Colonic mucosa (tissue), 4 donors: ENCODE measurements around the gene MGAT4A. TPM values are rescaled to one million over a fixed set of nuclear protein-coding genes. Genes with fewer than 3 reads are reported as not detected.

Source experiments
- DNase-seq: peaks from one replicate; pipeline ENCODE4 v3.0.0-alpha.2; 2020
- H3K27ac ChIP-seq: fragments of 200-600 bp; one replicate; pipeline ENCODE4 v1.8.0; 2021
- H3K27me3 ChIP-seq: fragments of 200-600 bp; one replicate; pipeline ENCODE4 v1.8.0; 2021
- H3K36me3 ChIP-seq: fragments of 200-600 bp; one replicate; pipeline ENCODE4 v1.8.0; 2021
- H3K4me1 ChIP-seq: fragments of 200-600 bp; one replicate; pipeline ENCODE4 v1.8.0; 2021; ENCODE audit warnings: mild to moderate bottlenecking
- H3K4me3 ChIP-seq: fragments of 200-600 bp; one replicate; pipeline ENCODE4 v1.8.0; 2021
- H3K9ac ChIP-seq, 2 donors: one replicate each; pipeline ENCODE4 v1.7.0; 2013; ENCODE audit warnings: control low read depth in 2 of 2, low read depth in 2 of 2, low read length in 2 of 2
- H3K9me3 ChIP-seq: fragments of 200-600 bp; one replicate; pipeline ENCODE4 v1.8.0; 2021
- intact Hi-C: fragments of 100-400 bp; cut with DNase I; formaldehyde crosslinking; loops from one replicate; pipeline ENCODE4 v1.14.1; 2022
- total RNA-seq, 2 donors: library from RNA; stranded (reverse); fragmentation: NEBNext Ultra II Directional in 1 of 2; extraction: Animal tissue kit (Norgen Biotek cat#: 25700) in 1 of 2; gene quantifications; one replicate each; pipeline ENCODE4 v1.2.1, GENCODE V29; 2021
- TF ChIP-seq, protein P1 (sequence below): fragments of 200-600 bp; IDR thresholded peaks from one replicate; pipeline ENCODE4 v1.8.0; 2022; ENCODE audit warnings: antibody characterized with exemption, mild to moderate bottlenecking
- donor health status: healthy.
- donor health status: DM: no; HTN: no; CAD: no.
- donor health status: DM: no; HTN: no; CAD: no.

MGAT4A gene
- total RNA-seq, 2 donors from 2014 or later, result 103 to 125 TPM

- TF ChIP-seq, protein P1, sequence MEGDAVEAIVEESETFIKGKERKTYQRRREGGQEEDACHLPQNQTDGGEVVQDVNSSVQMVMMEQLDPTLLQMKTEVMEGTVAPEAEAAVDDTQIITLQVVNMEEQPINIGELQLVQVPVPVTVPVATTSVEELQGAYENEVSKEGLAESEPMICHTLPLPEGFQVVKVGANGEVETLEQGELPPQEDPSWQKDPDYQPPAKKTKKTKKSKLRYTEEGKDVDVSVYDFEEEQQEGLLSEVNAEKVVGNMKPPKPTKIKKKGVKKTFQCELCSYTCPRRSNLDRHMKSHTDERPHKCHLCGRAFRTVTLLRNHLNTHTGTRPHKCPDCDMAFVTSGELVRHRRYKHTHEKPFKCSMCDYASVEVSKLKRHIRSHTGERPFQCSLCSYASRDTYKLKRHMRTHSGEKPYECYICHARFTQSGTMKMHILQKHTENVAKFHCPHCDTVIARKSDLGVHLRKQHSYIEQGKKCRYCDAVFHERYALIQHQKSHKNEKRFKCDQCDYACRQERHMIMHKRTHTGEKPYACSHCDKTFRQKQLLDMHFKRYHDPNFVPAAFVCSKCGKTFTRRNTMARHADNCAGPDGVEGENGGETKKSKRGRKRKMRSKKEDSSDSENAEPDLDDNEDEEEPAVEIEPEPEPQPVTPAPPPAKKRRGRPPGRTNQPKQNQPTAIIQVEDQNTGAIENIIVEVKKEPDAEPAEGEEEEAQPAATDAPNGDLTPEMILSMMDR, result no peak
- no peak overlapping the region for H3K27ac ChIP-seq
- H3K9me3 ChIP-seq, result no peaks in the 10 kb centered on the region
- H3K27me3 ChIP-seq, result no peaks in the 10 kb centered on the region
- H3K4me1 ChIP-seq, result no peaks in the 10 kb centered on the region
- H3K36me3 ChIP-seq, result no peaks in the 10 kb centered on the region
- no peak for DNase-seq
- H3K4me3 ChIP-seq, result no peak overlapping the region
- intact Hi-C loops, result no loop called here
- H3K9ac ChIP-seq, result no peak overlapping the region
These were observed 45.2 kb upstream of the MGAT4A start for GRCh38 chr2:98776136-98776535.

GRCh38 chr2:98775146-98775986, 44.4 kb upstream of the MGAT4A start:
- TF ChIP-seq, protein P1, result no peak
- H3K9ac ChIP-seq, result no peak overlapping the region
- no peak overlapping the region for H3K4me3 ChIP-seq
- intact Hi-C loops, result no loop called here
- H3K27me3 ChIP-seq, result no peaks in the 10 kb centered on the region
- no peaks in the 10 kb centered on the region for H3K9me3 ChIP-seq
- DNase-seq, result no peak
- H3K36me3 ChIP-seq, result no peaks in the 10 kb centered on the region
- no peaks in the 10 kb centered on the region for H3K4me1 ChIP-seq
- no peak overlapping the region for H3K27ac ChIP-seq

DNA sequence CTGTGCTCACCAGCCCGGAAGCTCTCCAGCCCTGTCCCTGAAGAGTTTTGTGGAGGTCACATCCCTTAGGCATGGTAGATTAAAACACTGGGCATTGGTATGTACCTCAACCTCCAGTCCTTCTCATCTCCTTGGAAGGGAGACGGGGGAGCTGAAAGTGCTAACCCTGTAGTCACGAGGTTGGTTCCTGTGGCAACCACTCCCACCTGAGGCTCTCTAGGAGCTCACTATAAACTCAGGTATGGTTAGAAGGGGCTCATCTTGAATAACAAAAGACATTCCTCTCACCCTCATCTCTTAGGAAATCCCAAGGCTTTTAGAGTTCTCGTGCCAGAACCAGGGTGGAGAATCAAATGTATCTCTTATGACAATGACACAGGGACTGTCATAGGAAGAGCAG, 43.0 kb upstream of the MGAT4A start:
- Histone ChIP-seq H3K9me3 (no peaks in the 10 kb centered on the region), H3K4me1 (no peaks in the 10 kb centered on the region), H3K9ac (no peak overlapping the region), H3K27me3 (no peaks in the 10 kb centered on the region), H3K27ac (no peak overlapping the region), H3K4me3 (no peak overlapping the region), H3K36me3 (no peaks in the 10 kb centered on the region)
- TF ChIP-seq, protein P1, result no peak
- no peak for DNase-seq
- intact Hi-C loops, result no loop called here

GRCh38 chr2:98773169-98773568, 42.2 kb upstream of the MGAT4A start:
- no peak overlapping the region for H3K27ac ChIP-seq
- TF ChIP-seq, protein P1, result no peak
- no peak for DNase-seq

DNA sequence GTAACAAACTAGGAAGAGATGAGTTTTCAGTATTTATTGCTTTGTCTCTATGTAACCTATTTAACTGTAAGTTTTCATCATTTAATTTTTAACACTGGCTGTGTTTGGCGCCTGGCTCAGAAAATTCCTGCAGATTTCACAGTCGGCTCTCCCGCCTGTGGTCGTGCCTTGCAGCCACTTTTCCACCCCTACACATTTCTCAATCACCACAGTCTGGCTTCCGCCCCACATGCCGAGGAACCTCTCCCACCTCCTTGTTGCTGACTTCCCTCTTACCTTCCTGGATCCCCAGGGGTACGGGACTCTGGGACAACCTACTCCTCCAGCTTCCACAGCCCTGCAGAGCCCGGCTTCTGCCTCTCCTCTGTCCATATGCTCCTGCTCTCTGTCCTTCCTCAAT, 41.6 kb upstream of the MGAT4A start:
- intact Hi-C loops, result no loop called here
- Histone ChIP-seq H3K36me3 (no peaks in the 10 kb centered on the region), H3K27me3 (no peaks in the 10 kb centered on the region), H3K4me3 (no peak overlapping the region), H3K27ac (peak overlapping the region; percentile 45), H3K9me3 (no peaks in the 10 kb centered on the region), H3K9ac (peak overlapping the region in 1 of 2 donors; percentile 17), H3K4me1 (no peaks in the 10 kb centered on the region)
- DNase-seq, result no peak
- TF ChIP-seq, protein P1, result no peak

More at GRCh38 chr2:98773169-98773568, 42.2 kb upstream of the MGAT4A start:
- Histone ChIP-seq H3K9me3 (no peaks in the 10 kb centered on the region), H3K36me3 (no peaks in the 10 kb centered on the region), H3K27me3 (no peaks in the 10 kb centered on the region), H3K4me3 (no peak overlapping the region), H3K9ac (no peak overlapping the region), H3K4me1 (no peaks in the 10 kb centered on the region)
- intact Hi-C loops, result no loop called here
